ENCODE results near the gene GPR63. TPM values are rescaled to one million over a fixed set of nuclear protein-coding genes. Genes with fewer than 3 reads are reported as not detected.
"Not testable (repeated sequence)": the region's sequence is repeated elsewhere in the genome, so short reads cannot be mapped to it uniquely, and the experiment has no call there.

GPR63 gene
- total RNA-seq (1 to 10 TPM in 5 of 10 donors, under 1 TPM in 5; 0.15 to 2.5 (median 1.2) TPM), polyA plus RNA-seq (under 1 TPM; 0.06 to 0.44 TPM)
- long read RNA-seq, donor 1, full-length matches to known transcripts, result 3 of 4 reads
- long read RNA-seq, donor 1, partial matches to known transcripts, result 0 of 4 reads
- long read RNA-seq, donor 1, other reads (novel, unspliced or antisense), result 1 of 4 reads
- long read RNA-seq, donor 2, full-length matches to known transcripts, result 1 of 1 reads
- long read RNA-seq, donor 2, partial matches to known transcripts, result 0 of 1 reads
- long read RNA-seq, donor 2, other reads (novel, unspliced or antisense), result 0 of 1 reads
- long read RNA-seq, donor 3, result 0 reads

GRCh38 chr6:96837081-96837971 is at the start of gene GPR63:
GPR63 (minus strand) TSS chr6:96837477; CDS start chr6:96799731, 37,746 bp downstream.
- Histone ChIP-seq H3K27me3 (peaks cover 0 to 46% (median 4%) of the 10 kb centered on the region in 7 donors), H3K36me3 (no peaks in the 10 kb centered on the region), H3K9me3 (no peaks in the 10 kb centered on the region), H3K27ac (peak within 1 kb of the TSS in 5 of 10 donors; percentile 24 to 49 (median 33)), H3K4me3 (peak within 1 kb of the TSS; percentile 42 to 92 (median 76)), H3K4me1 (peaks cover 0 to 23% (median 15%) of the 10 kb centered on the region in 9 donors)
- ATAC-seq (peak; percentile 82 to 94 (median 89)), DNase-seq (peak; percentile 48 to 54)
- WGBS, 2 donors, result 1% methylated on average over 80 of the region's 80 CpGs
- TF ChIP-seq CTCF (IDR thresholded peaks at IDR 0.05), result peak in 1 of 9 donors; percentile 6
- intact Hi-C loops (cut with DNase I), result loop anchor here in 2 of 10 donors (5.0 kb wide), 1 partner anchor 60 kb away; the partner anchor contains the start of gene NDUFAF4 (in 2 of the 2)

- Histone ChIP-seq H3K27ac (no peak overlapping the region), H3K4me3 (no peak overlapping the region), H3K36me3 (peaks cover 0 to 24% (median 14%) of the 10 kb centered on the region in 9 donors), H3K4me1 (peaks cover 0 to 3% (median 0%) of the 10 kb centered on the region in 9 donors), H3K27me3 (no peaks in the 10 kb centered on the region), H3K9me3 (no peaks in the 10 kb centered on the region)
- TF ChIP-seq CTCF (IDR thresholded peaks at IDR 0.05), result no peak
- DNase-seq (no peak), ATAC-seq (no peak)
- intact Hi-C loops (cut with DNase I), result no loop called here
- WGBS, 2 donors, result 84 to 88% methylated on average over 1 of the region's 1 CpG
Observed at GRCh38 chr6:96886519-96886918, 49.2 kb upstream of the GPR63 start.

GRCh38 chr6:96885187-96885631 is 47.9 kb upstream of the GPR63 start:
- peaks cover 0 to 11% (median 3%) of the 10 kb centered on the region in 9 donors for H3K36me3 ChIP-seq
- H3K9me3 ChIP-seq; ATAC-seq; intact Hi-C loops (cut with DNase I); H3K4me1 ChIP-seq; H3K4me3 ChIP-seq; H3K27ac ChIP-seq; H3K27me3 ChIP-seq; DNase-seq: not testable (repeated sequence)
- WGBS, 2 donors, result 77 to 84% methylated on average over 5 of the region's 5 CpGs

GRCh38 chr6:96878143-96878542 is 40.9 kb upstream of the GPR63 start:
- Histone ChIP-seq H3K27me3 (no peaks in the 10 kb centered on the region), H3K4me3 (no peak overlapping the region), H3K27ac (no peak overlapping the region), H3K4me1 (no peaks in the 10 kb centered on the region), H3K9me3 (no peaks in the 10 kb centered on the region), H3K36me3 (no peaks in the 10 kb centered on the region)
- no peak for TF ChIP-seq CTCF (IDR thresholded peaks at IDR 0.05)
- ATAC-seq, result no peak
- intact Hi-C loops (cut with DNase I), result no loop called here
- no peak for DNase-seq

Data from heart right ventricle (tissue), 16 donors.